ENCODE results near the gene SSBP3. TPM values are rescaled to one million over a fixed set of nuclear protein-coding genes. Genes with fewer than 3 reads are reported as not detected.

SSBP3 gene
- polyA plus RNA-seq, 1 experiment, result 34.3 TPM

DNA sequence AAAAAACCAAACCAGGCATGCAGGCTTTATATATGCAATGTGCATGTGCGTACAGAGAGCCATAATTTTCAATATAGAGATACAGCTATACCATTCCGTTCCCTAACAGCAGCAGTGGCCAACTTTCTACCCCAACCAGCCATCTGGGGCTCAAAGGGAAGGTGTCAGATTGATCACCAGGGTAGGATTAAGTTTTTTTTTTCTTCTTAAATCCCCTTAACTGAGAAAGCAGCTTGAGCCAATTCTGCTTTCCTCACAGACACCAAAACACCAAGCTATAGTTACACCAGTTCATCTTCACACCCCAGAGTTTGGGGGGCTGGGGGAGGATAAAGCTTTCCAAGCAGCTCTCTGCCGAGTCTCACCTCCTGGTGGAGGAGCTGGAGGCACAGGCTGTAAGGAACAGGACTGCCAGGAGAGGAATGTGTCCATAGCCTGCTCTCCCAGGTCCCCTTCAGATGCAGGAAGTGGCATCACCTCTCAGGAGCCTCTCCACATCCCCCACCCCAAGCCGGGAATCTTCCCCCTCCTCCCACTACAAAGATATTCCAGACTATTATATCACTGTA lies 87.9 kb downstream of the SSBP3 start:
- Histone ChIP-seq H3K27me3 (ENCODE audit: control insufficient read depth, insufficient read depth, low read length) (no peaks in the 10 kb centered on the region), H3K27ac (ENCODE audit: low read depth, low read length) (no peak overlapping the region), H3K4me3 (ENCODE audit: low read depth, low read length) (no peak overlapping the region), H3K9me3 (ENCODE audit: control insufficient read depth, insufficient read depth, low read length) (no peaks in the 10 kb centered on the region)
- TF ChIP-seq, protein P1, sequence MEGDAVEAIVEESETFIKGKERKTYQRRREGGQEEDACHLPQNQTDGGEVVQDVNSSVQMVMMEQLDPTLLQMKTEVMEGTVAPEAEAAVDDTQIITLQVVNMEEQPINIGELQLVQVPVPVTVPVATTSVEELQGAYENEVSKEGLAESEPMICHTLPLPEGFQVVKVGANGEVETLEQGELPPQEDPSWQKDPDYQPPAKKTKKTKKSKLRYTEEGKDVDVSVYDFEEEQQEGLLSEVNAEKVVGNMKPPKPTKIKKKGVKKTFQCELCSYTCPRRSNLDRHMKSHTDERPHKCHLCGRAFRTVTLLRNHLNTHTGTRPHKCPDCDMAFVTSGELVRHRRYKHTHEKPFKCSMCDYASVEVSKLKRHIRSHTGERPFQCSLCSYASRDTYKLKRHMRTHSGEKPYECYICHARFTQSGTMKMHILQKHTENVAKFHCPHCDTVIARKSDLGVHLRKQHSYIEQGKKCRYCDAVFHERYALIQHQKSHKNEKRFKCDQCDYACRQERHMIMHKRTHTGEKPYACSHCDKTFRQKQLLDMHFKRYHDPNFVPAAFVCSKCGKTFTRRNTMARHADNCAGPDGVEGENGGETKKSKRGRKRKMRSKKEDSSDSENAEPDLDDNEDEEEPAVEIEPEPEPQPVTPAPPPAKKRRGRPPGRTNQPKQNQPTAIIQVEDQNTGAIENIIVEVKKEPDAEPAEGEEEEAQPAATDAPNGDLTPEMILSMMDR (IDR thresholded peaks at IDR 0.05; ENCODE audit: low read depth, low read length), result no peak
- ChIA-PET CTCF (interaction anchor here (1.0 kb wide), 1 partner anchor 171 kb away, joined by 3 read pairs; no protein-coding TSS in a partner anchor), POLR2A (no interaction called here)
- DNase-seq (ENCODE audit: low read depth, low spot score), result no peak

DNA sequence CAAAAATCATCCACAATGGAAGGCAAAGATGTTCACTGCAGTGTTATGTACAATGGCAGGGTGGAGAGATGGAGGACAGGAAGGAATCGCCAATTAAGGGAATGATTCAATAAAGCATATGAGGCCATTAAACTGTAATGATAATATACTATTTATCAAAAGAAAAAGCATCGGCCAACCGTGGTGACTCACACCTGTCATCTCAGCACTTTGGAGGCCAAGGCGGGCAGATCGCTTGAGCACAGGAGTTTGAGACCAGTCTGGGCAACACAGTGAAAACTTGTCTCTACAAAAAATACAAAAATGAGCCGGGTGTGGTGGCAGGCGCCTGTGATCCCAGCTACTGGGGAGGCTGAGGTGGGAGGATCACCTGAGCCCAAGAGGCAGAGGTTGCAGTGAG lies 89.1 kb downstream of the SSBP3 start:
- CTCF ChIA-PET, result no interaction called here
- POLR2A ChIA-PET, result no interaction called here
- TF ChIP-seq, protein P1 (IDR thresholded peaks at IDR 0.05; ENCODE audit: low read depth, low read length), result no peak
- H3K27ac ChIP-seq (ENCODE audit: low read depth, low read length), result no peak overlapping the region
- no peak overlapping the region for H3K4me3 ChIP-seq (ENCODE audit: low read depth, low read length)
- no peak for DNase-seq (ENCODE audit: low read depth, low spot score)
- H3K9me3 ChIP-seq (ENCODE audit: control insufficient read depth, insufficient read depth, low read length), result no peaks in the 10 kb centered on the region
- H3K27me3 ChIP-seq (ENCODE audit: control insufficient read depth, insufficient read depth, low read length), result no peaks in the 10 kb centered on the region

GRCh38 chr1:54315099-54315498 lies 91.1 kb downstream of the SSBP3 start:
- H3K27me3 ChIP-seq (ENCODE audit: control insufficient read depth, insufficient read depth, low read length), result no peaks in the 10 kb centered on the region
- H3K4me3 ChIP-seq (ENCODE audit: low read depth, low read length), result no peak overlapping the region
- ChIA-PET CTCF (no interaction called here), POLR2A (interaction anchor here (0.7 kb wide), 1 partner anchor 49 kb away, joined by 3 read pairs; no protein-coding TSS in a partner anchor)
- no peaks in the 10 kb centered on the region for H3K9me3 ChIP-seq (ENCODE audit: control insufficient read depth, insufficient read depth, low read length)
- TF ChIP-seq, protein P1 (IDR thresholded peaks at IDR 0.05; ENCODE audit: low read depth, low read length), result no peak
- no peak for DNase-seq (ENCODE audit: low read depth, low spot score)
- no peak overlapping the region for H3K27ac ChIP-seq (ENCODE audit: low read depth, low read length)

- no peak for DNase-seq (ENCODE audit: low read depth, low spot score)
- CTCF ChIA-PET, result no interaction called here
- Histone ChIP-seq H3K27ac (ENCODE audit: low read depth, low read length) (no peak overlapping the region), H3K27me3 (ENCODE audit: control insufficient read depth, insufficient read depth, low read length) (no peaks in the 10 kb centered on the region), H3K4me3 (ENCODE audit: low read depth, low read length) (no peak overlapping the region), H3K9me3 (ENCODE audit: control insufficient read depth, insufficient read depth, low read length) (no peaks in the 10 kb centered on the region)
- POLR2A ChIA-PET, result interaction anchor here (0.7 kb wide), 1 partner anchor 49 kb away, joined by 3 read pairs; no protein-coding TSS in a partner anchor
- TF ChIP-seq, protein P1 (IDR thresholded peaks at IDR 0.05; ENCODE audit: low read depth, low read length), result no peak
Measured at GRCh38 chr1:54314696-54315095, 91.5 kb downstream of the SSBP3 start.

DNA sequence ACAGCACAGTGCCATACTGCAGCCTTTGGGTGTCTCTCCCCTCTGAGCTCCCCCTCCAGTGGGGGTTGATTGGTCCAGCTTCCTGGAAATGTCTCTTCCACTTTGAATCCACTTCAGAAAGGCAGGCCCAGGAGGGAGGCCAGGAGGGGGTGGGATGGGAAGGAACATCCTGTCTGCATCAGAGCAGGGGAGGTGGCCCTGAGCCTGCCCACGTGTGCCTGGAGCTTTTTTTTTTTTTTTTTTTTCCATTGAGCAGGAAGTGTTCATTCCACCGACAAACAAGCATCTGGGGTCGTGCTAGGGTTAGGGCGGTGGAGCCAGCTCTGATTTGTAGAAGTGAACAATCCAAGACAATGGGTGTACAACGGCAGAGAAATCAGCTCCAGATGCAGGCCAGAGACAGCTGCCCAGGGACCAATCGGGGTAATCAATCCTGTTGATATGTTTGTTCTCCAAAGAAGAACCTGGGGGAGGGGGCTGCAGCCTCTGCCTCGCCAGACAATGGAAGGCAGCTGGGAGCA lies 93.3 kb downstream of the SSBP3 start:
- TF ChIP-seq, protein P1 (IDR thresholded peaks at IDR 0.05; ENCODE audit: low read depth, low read length), result no peak
- no peaks in the 10 kb centered on the region for H3K27me3 ChIP-seq (ENCODE audit: control insufficient read depth, insufficient read depth, low read length)
- peak; percentile 30 for DNase-seq (ENCODE audit: low read depth, low spot score)
- no peaks in the 10 kb centered on the region for H3K9me3 ChIP-seq (ENCODE audit: control insufficient read depth, insufficient read depth, low read length)
- ChIA-PET POLR2A (interaction anchor here (0.5 to 1.9 kb wide), 9 partner anchors 12 to 176 kb away, joined by 3 to 15 read pairs (median 6); no protein-coding TSS in a partner anchor), CTCF (interaction anchor here (0.5 to 1.3 kb wide), 8 partner anchors 40 to 628 kb away, joined by 3 to 7 read pairs (median 4); no protein-coding TSS in a partner anchor)
- H3K4me3 ChIP-seq (ENCODE audit: low read depth, low read length), result no peak overlapping the region
- peak overlapping the region; percentile 39 for H3K27ac ChIP-seq (ENCODE audit: low read depth, low read length)
